Psoas muscle (tissue), 8 donors: ENCODE results near the gene ENO2. TPM values are rescaled to one million over a fixed set of nuclear protein-coding genes. Genes with fewer than 3 reads are reported as not detected.

ENCODE experiments used
- ATAC-seq, 4 donors: fragments of 200-7000 bp; cut with Tn5 transposase; one replicate each; pipeline ENCODE4 v1.9.1; 2020; ENCODE audit warnings: moderate library complexity in 3 of 4, mild to moderate bottlenecking in 2 of 4
- DNase-seq, 2 donors: peaks; one replicate each; pipeline ENCODE4 v3.0.0-alpha.2; 2020
- H3K27ac ChIP-seq: fragments of 200-600 bp; one replicate; pipeline ENCODE4 v1.8.0; 2022
- H3K27me3 ChIP-seq, 3 donors: fragments of 200-600 bp in 1 of 3; one replicate each; pipeline versions ENCODE4 v1.6.1 to v1.8.0; 2013 to 2022; ENCODE audit warnings: low read length in 2 of 3, mild to moderate bottlenecking in 2 of 3, moderate library complexity in 1 of 3; ENCODE audit not compliant: insufficient read depth in 3 of 3
- H3K36me3 ChIP-seq, 2 donors: fragments of 200-600 bp in 1 of 2; one replicate each; pipeline versions ENCODE4 v1.6.1 to v1.8.0; 2013 to 2022; ENCODE audit warnings: low read depth in 1 of 2, mild to moderate bottlenecking in 1 of 2, moderate library complexity in 1 of 2; ENCODE audit not compliant: insufficient read depth in 1 of 2
- H3K4me1 ChIP-seq: fragments of 200-600 bp; one replicate; pipeline ENCODE4 v1.8.0; 2022
- H3K4me3 ChIP-seq: fragments of 200-600 bp; one replicate; pipeline ENCODE4 v1.8.0; 2022; ENCODE audit warnings: mild to moderate bottlenecking
- H3K9me3 ChIP-seq: fragments of 200-600 bp; one replicate; pipeline ENCODE4 v1.8.0; 2022
- WGBS, 3 donors: extraction: QIAGEN DNeasy Blood & Tissue Kit; methylation state at CpG; one replicate each; pipeline versions ENCODE4 v1.1.6 to v1.1.7; 2013; 5-methylcytosine and 5-hydroxymethylcytosine counted together
- intact Hi-C, 2 donors: fragments of 100-400 bp; cut with DNase I; formaldehyde crosslinking; loops; one replicate each; pipeline versions ENCODE4 v1.11.0 to v1.14.2; 2022
- polyA plus RNA-seq, 3 donors: library from polyadenylated mRNA; stranded (reverse); fragments of 200-250 nt; gene quantifications; one replicate each; pipeline ENCODE4 v1.2.3, GENCODE V29; 2013
- total RNA-seq, 4 donors: library from RNA; stranded (reverse); fragmentation: NEBNext Ultra II Directional in 2 of 4; extraction: Animal tissue kit (Norgen Biotek cat#: 25700) in 2 of 4; gene quantifications; one replicate each; pipeline versions ENCODE4 v1.2.1 to v1.2.4, GENCODE V29; 2021 to 2023
- TF ChIP-seq, protein P1 (sequence below): fragments of 200-600 bp; IDR thresholded peaks from one replicate; pipeline ENCODE4 v1.8.0; 2022; ENCODE audit warnings: antibody characterized with exemption
- donor health status: healthy with polysubstance abuse.
- donor health status: DM: no; HTN: no; CAD: no; lungs with moderate emphysema.
- donor health status: Bipolar disorder and iron deficiency.
- donor health status: healthy.
- donor health status: DM: yes; HTN: yes; CAD: no.
- donor health status: DM: no; HTN: no; CAD: no.
- donor health status: DM: no; HTN: no; CAD: no.
- donor health status: DM: yes; HTN: yes; CAD: no.

The ENO2 gene
- total and polyA plus RNA-seq, 7 donors, result 1.4 to 4.6 (median 2.0) TPM

DNA sequence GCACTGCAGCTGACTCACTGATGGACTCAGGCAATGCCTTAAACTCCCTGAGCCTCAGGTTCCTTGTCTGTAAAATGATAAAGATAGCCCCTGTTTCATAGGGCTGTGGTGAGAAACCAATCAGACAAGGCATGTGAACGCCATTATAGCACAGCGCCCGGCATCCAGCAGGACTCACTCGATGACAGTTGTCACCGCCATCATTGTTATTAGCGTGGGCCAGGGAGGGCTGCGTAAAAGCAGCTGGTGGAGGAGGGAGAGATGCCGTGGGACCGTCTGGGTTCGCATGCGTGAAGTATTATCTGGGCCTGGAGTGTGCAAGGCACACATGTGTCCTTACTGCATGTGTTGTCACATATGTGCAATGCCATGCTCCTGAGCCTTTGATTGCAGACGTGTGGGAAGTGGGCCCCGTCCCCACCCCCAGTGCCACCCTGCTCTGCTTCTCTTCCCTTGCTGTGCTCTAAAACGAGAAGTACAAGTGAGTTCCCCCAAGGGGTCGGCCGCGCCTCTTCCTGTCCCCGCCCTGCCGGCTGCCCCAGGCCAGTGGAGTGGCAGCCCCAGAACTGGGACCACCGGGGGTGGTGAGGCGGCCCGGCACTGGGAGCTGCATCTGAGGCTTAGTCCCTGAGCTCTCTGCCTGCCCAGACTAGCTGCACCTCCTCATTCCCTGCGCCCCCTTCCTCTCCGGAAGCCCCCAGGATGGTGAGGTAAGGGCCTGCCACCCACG lies 36.6 kb downstream of the ENO2 start, which contains the start of gene PTPN6:
TSS of gene PTPN6 (plus strand) at position 546 of the 730 bp plus-strand sequence. CDS start at position 703, 157 bp downstream.
- DNase-seq (peak in 1 of 2 donors; percentile 81), ATAC-seq (peak in 1 of 4 donors; percentile 18)
- Histone ChIP-seq H3K4me1 (peaks cover 4% of the 10 kb centered on the region), H3K27me3 (no peaks in the 10 kb centered on the region), H3K4me3 (peak within 1 kb of the TSS; percentile 50), H3K9me3 (no peaks in the 10 kb centered on the region), H3K27ac (no peak within 1 kb of the TSS), H3K36me3 (peaks cover 0 to 12% of the 10 kb centered on the region in 2 donors)
- 77 to 78% (median 77%) methylated on average over 25 of the region's 25 CpGs for WGBS, 3 donors
- intact Hi-C loops, result loop anchor here in 1 of 2 donors (5.0 kb wide), 1 partner anchor 81 kb away; no protein-coding TSS in a partner anchor
- TF ChIP-seq, protein P1, sequence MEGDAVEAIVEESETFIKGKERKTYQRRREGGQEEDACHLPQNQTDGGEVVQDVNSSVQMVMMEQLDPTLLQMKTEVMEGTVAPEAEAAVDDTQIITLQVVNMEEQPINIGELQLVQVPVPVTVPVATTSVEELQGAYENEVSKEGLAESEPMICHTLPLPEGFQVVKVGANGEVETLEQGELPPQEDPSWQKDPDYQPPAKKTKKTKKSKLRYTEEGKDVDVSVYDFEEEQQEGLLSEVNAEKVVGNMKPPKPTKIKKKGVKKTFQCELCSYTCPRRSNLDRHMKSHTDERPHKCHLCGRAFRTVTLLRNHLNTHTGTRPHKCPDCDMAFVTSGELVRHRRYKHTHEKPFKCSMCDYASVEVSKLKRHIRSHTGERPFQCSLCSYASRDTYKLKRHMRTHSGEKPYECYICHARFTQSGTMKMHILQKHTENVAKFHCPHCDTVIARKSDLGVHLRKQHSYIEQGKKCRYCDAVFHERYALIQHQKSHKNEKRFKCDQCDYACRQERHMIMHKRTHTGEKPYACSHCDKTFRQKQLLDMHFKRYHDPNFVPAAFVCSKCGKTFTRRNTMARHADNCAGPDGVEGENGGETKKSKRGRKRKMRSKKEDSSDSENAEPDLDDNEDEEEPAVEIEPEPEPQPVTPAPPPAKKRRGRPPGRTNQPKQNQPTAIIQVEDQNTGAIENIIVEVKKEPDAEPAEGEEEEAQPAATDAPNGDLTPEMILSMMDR, result no peak

DNA sequence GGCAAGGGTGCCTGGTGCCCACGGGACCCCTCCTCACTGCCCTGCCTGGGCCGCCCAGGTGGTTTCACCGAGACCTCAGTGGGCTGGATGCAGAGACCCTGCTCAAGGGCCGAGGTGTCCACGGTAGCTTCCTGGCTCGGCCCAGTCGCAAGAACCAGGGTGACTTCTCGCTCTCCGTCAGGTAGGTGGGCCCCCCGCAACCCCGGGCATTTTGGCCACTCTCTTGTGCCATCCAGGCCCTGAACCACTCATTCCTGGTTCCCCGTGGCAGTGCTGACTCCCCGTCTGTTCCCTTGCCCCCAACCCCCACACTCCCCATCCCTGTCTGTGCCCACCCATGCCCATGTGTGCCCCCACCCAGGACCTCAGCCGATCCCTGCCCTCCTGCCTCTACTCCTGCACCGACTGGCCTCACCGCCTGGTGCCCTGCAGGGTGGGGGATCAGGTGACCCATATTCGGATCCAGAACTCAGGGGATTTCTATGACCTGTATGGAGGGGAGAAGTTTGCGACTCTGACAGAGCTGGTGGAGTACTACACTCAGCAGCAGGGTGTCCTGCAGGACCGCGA lies 37.3 kb downstream of the ENO2 start:
- H3K27ac ChIP-seq, result no peak overlapping the region
- WGBS, 3 donors, result 87 to 93% (median 87%) methylated on average over 20 of the region's 20 CpGs
- intact Hi-C loops, result loop anchor here in 1 of 2 donors (5.0 kb wide), 1 partner anchor 81 kb away; no protein-coding TSS in a partner anchor
- ATAC-seq (no peak), DNase-seq (peak in 1 of 2 donors; percentile 53)
- no peaks in the 10 kb centered on the region for H3K27me3 ChIP-seq
- peak overlapping the region; percentile 50 for H3K4me3 ChIP-seq
- no peaks in the 10 kb centered on the region for H3K4me1 ChIP-seq
- TF ChIP-seq, protein P1, result no peak
- H3K36me3 ChIP-seq, result peaks cover 0 to 5% of the 10 kb centered on the region in 2 donors
- no peaks in the 10 kb centered on the region for H3K9me3 ChIP-seq

DNA sequence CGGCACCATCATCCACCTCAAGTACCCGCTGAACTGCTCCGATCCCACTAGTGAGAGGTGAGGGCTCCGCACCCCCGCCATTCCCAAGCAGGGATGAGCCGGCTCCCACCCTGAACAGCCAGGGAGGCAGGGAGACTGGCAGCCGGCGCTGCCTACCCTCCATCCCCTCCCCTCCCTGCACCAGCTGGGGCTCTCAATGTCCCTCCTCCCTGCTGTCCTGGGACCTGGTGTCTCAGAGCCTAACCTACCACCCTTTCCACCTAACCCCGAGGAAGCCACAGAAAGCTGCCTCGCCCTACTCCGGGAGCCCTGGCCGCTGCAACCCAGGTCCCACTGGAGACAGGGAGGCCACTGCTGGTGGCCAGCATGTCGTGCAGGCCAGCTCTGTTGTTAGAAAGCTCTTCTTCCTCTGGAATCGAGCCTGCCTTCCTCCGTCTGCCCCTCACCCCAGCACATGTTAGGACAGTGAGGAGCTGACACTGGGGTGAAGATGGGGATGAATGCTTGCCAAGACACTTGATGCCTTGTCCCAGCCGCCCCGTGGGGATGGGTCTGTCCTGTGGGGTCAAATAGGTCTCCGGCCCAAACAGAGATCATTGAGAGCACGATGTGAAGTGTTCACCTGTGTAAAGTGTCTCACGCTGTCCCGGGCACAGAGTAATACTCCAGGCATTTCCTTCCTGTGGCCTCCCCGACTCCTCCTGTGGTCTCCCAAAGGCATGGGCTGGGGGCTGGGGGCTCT lies 37.9 kb downstream of the ENO2 start:
- peak overlapping the region; percentile 50 for H3K4me3 ChIP-seq
- no peaks in the 10 kb centered on the region for H3K27me3 ChIP-seq
- intact Hi-C loops, result loop anchor here in 1 of 2 donors (5.0 kb wide), 1 partner anchor 80 kb away; no protein-coding TSS in a partner anchor
- H3K9me3 ChIP-seq, result no peaks in the 10 kb centered on the region
- DNase-seq (peak in 1 of 2 donors; percentile 44), ATAC-seq (no peak)
- no peak overlapping the region for H3K27ac ChIP-seq
- H3K36me3 ChIP-seq, result peaks cover 0 to under 1% of the 10 kb centered on the region in 2 donors
- TF ChIP-seq, protein P1, result no peak
- H3K4me1 ChIP-seq, result no peaks in the 10 kb centered on the region
- WGBS, 3 donors, result 60 to 75% (median 70%) methylated on average over 22 of the region's 22 CpGs

DNA sequence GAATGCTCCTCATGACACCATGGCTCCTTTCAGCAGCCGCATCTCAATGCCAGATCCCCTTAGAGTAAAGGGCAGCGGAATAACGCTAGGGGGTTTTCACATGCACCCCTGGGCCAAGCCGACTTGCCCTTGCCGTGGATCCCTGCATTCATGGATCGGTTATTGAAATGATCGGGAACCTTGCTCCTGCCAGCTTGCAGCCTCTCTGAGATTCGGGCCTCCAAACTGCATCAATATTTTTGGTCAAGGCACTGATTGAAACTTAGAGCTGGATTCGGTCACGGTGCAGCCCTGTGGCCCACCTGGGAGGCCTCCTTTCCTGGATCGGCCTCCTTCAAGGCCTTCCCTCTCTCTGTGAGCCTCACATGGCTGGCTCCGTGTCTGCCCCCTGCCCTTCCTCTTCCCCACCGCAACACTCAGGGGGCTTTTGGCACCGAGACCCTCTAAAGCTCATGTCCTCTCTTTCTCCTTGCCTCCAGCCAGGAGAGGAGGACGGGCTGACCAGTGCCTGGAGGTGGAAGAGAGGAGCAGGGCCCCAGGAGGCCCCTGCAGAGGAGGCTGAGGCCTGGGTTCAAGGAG lies 38.6 kb downstream of the ENO2 start:
- Histone ChIP-seq H3K27ac (no peak overlapping the region), H3K4me3 (peak overlapping the region; percentile 50), H3K9me3 (no peaks in the 10 kb centered on the region), H3K4me1 (no peaks in the 10 kb centered on the region), H3K36me3 (no peaks in the 10 kb centered on the region), H3K27me3 (no peaks in the 10 kb centered on the region)
- ATAC-seq, result no peak
- intact Hi-C loops, result loop anchor here in 1 of 2 donors (5.0 kb wide), 1 partner anchor 79 kb away; no protein-coding TSS in a partner anchor
- 85 to 89% (median 85%) methylated on average over 15 of the region's 15 CpGs for WGBS, 3 donors
- no peak for DNase-seq
- TF ChIP-seq, protein P1, result no peak
